Measurements from ENCODE around the gene TBL1Y.
"Not testable (repeated sequence)": the region's sequence is repeated elsewhere in the genome, so short reads cannot be mapped to it uniquely, and the experiment has no call there.

The TBL1Y gene

DNA sequence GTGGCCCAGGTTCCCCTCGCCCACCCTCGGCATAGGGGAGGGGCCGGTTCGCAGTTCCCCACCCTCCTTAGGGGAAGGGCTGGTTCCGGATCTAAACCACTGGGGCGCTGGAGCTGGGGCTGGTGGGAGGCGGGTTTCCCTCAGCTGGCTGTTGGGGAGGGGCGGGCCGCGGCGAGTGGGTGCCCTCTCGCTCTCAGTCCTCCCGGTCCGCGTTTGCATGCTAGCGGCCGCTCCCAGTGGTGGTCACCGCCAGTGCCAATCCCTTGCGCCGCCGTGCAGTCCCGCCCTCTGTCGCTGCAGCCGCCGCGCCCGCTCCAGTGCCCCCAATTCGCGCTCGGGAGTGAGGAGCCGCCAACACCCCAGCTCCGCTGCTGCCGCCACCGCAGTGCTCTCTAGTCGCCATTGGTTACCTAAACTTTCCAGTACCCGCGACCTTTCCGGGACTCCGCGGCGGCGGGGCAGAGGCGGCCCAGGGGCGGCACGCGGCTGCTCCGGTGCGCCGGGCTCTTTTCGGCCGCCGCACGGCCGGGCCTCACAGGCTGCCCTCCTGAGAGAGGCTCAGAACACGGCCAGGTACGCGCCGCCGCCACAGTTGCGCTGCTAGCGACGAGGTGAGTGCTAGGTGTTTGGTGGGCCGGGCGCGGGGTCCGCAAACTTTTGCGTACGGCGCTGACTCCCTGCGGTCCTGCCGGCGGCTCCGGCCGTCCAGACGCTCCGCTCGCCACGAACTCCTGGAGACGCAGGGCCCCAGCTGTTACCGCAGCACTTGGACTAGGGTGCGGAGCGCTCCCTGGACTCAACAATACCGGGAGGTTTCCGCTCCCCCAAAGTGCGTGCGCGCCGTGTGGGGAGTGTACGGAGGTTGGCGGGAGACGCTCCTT lies at the start of gene TBL1Y:
TSS of gene TBL1Y (plus strand) at position 326 of the 881 bp plus-strand sequence. CDS start 114,388 bp downstream, outside the sequence.
- no peak for TF ChIP-seq ZFX (IDR thresholded peaks at IDR 0.05; ENCODE audit: borderline replicate concordance)
- TF ChIP-seq, protein P1, sequence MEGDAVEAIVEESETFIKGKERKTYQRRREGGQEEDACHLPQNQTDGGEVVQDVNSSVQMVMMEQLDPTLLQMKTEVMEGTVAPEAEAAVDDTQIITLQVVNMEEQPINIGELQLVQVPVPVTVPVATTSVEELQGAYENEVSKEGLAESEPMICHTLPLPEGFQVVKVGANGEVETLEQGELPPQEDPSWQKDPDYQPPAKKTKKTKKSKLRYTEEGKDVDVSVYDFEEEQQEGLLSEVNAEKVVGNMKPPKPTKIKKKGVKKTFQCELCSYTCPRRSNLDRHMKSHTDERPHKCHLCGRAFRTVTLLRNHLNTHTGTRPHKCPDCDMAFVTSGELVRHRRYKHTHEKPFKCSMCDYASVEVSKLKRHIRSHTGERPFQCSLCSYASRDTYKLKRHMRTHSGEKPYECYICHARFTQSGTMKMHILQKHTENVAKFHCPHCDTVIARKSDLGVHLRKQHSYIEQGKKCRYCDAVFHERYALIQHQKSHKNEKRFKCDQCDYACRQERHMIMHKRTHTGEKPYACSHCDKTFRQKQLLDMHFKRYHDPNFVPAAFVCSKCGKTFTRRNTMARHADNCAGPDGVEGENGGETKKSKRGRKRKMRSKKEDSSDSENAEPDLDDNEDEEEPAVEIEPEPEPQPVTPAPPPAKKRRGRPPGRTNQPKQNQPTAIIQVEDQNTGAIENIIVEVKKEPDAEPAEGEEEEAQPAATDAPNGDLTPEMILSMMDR (IDR thresholded peaks at IDR 0.05): no peak
- no peak within 1 kb of the TSS for H3K27ac ChIP-seq

DNA sequence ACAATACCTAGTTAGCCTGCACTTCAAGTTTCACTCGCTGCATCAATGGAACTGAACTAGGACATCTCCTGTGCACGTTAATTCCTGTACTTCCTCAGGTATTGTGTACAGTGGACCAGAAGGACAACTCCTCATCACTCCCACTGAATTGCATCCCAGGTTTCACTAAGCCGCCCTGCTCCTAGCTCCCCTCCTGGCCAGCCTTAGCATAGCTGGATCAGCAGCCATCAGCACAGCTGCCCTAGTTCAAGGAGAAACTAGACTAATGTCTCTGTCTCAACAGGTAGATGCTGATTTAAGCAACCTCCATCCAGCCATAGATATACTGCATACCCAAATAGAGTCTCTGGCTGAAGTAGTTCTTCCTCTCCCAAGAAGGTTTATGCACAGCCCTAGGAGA lies 16.0 kb upstream of the TBL1Y start:
- TF ChIP-seq, protein P1 (IDR thresholded peaks at IDR 0.05): no peak
- TF ChIP-seq ZFX (IDR thresholded peaks at IDR 0.05; ENCODE audit: borderline replicate concordance): no peak
- no peak overlapping the region for H3K27ac ChIP-seq

DNA sequence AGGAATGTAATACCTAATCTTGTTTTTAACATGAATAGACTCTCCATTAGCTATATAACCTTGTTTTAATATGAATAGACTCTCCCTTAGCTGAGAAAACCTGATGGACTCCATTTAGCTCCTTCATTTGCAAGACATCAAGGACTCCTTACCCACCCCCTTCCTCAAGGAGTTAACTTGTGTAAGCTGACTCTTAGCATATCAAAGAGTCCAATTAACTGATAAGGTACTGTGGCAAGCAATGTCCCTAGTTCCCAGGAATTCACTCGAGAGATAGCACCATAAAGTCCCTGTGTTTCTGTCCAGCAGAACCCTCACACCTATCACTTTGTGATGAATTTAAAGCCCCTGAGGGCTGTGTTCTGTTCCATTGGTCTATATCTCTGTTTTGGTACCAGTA lies 15.3 kb upstream of the TBL1Y start:
- TF ChIP-seq ZFX (IDR thresholded peaks at IDR 0.05; ENCODE audit: borderline replicate concordance): no peak
- TF ChIP-seq, protein P1 (IDR thresholded peaks at IDR 0.05): no peak
- no peak overlapping the region for H3K27ac ChIP-seq

DNA sequence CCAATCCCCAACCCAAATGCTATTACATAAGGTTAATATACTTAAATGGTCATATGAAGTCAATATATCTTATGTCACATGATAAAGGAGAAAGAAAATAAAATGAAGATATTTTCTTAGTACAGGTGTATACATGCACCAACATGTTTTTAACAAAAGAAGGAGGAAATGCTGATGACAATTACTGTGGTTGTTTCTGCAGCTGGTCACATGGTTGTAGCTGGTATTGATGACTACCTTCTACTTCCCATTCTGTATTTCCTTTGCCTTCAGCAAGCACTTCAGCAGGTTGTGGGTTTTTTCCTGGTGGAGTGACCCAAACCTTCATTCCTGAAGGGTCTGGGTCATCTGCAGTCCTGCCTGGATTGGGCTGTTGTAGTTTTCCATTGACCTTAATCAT lies 8.4 kb upstream of the TBL1Y start:
- H3K27ac ChIP-seq: not testable (repeated sequence)

DNA sequence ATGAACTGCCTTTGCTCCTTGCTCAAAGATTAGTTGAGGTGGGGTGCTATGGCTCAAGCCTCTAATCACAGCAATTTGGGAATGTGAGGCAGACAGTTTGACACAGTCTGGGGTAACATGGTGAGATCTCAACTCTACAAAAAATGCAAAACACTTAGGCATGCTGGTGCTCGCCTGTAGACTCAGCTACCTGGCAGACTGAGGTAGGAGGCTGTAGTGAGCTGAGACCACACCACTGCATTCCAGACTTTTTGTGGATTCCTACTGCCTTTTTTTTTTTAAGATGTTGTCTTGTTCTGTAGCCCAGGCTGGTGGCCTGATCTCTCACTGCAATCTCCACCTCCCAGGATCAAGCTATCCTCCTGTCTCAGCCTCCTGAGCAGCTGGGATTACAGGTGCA lies 2.9 kb upstream of the TBL1Y start:
- no peak overlapping the region for H3K27ac ChIP-seq
- TF ChIP-seq, protein P1 (IDR thresholded peaks at IDR 0.05): no peak
- no peak for TF ChIP-seq ZFX (IDR thresholded peaks at IDR 0.05; ENCODE audit: borderline replicate concordance)

DNA sequence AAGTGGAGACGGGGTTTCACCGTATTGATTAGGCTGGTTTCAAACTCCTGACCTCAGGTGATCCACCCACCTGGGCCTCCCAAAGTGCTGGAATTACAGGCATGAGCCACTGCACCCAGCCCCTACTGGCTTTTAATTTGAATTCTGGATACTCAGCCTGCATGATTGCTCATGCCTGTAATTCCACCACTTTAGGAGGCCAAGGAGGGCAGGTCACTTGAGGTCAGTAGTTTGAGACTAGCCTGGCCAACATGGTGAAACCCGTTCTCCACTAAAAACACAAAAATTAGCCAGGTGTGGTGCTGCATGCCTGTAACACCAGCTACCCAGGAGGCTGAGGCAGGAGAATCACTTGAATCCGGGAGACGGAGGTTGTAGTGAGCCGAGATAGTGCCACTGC lies 2.5 kb upstream of the TBL1Y start:
- H3K27ac ChIP-seq: not testable (repeated sequence)

DNA sequence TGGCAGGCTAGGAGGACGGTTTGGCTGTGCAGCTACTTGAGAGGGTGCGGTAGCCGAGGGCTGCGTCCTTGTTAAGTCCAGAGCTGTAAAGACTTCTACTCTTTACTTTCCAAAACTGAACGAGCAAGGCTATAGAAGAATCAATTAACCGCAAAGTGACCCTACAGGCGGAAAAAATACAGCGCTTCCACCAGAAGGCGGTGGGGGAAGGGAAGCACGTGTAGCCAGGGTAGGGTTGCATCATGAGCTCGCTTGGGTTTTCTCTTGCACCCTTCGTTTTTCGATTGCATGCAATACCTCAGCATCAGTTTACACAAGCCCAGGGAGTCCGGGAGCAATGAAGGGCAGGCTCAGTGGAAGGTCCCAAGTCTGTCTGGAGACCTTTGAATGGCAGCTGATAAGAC lies 1.4 kb upstream of the TBL1Y start:
- H3K27ac ChIP-seq: no peak overlapping the region

DNA sequence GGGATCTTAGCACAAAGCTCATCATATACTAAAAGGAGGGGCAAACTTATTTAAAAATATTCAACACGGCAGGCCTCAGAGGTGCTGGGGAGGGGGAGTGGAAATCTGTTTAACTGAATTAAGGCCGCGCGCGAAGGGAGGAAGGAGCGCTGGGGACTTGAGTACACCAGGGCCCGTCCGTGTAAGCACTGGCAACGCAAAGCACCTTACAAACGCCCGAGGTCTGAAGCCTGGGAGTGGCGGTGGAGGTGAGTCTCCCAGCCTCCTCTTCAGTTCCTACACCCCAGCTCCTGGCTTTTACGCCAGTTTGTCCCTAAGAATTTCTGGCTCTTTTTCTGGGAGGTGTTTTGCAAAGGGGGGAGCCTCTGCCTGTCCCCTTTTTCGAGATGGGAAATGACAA lies 641 bp upstream of the TBL1Y start:
- TF ChIP-seq, protein P1 (IDR thresholded peaks at IDR 0.05): no peak
- no peak for TF ChIP-seq ZFX (IDR thresholded peaks at IDR 0.05; ENCODE audit: borderline replicate concordance)
- no peak overlapping the region for H3K27ac ChIP-seq

More for the DNA sequence above, 1.4 kb upstream of the TBL1Y start:
- no peak for TF ChIP-seq ZFX (IDR thresholded peaks at IDR 0.05; ENCODE audit: borderline replicate concordance)
- TF ChIP-seq, protein P1 (IDR thresholded peaks at IDR 0.05): no peak
